NCI-H146 treated with DMSO at 0.1 percent for 48 hours (cell line): ENCODE results near the gene FAM120A.

Source experiments
- DNase-seq: peaks from one replicate; lab custom pipeline; 2025; ENCODE audit not compliant: unreplicated experiment; lab: John Stamatoyannopoulos, UW

The FAM120A gene

DNA sequence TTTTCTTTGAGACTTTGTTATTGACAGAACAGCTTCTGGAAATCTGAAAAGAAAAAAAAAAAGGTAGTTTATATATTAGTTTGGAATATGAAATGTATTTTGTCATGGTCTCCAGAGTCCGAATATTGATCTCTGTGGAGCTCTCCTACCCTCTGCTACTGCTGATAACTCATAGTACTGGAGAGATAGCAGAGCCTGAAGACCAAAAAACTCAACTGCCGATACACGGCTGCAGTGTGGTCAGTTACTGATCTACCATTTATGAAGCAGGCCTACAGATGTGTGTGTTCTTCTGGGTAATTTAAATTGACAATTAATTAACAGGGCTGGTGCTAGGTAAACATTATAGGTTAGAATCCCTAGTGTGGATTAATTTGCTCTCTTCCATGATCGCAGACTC lies 3.8 kb upstream of the FAM120A start:
- DNase-seq, result no peak

GRCh38 chr9:93451849-93452709 lies 594 bp downstream of the FAM120A start:
- DNase-seq, result no peak

DNA sequence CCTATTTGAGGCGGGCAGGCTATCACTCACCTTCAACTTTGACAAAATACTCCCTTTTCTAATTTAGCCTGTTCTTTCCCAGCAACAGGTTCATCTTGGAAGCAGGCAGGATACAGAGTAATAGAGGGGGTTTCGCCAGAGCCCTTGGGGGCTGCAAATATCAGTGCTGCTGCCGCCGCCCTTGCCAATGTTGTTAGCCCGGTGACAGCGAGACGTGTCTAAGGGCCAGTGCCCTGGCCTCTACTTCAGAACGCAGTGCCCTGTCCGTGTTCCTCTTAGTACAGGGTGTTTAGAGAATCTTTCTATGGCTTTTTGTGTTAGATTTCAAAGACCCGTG lies 1.2 kb downstream of the FAM120A start:
- DNase-seq, result no peak

GRCh38 chr9:93453047-93453914 lies 1.8 kb downstream of the FAM120A start, which contains the start of gene FAM120AOS:
FAM120AOS (minus strand) TSS chr9:93453581; CDS start chr9:93452709, 872 bp downstream.
- peak; percentile 83 for DNase-seq

- no peak for DNase-seq
Observed at GRCh38 chr9:93456022-93456421, 4.5 kb downstream of the FAM120A start.

- no peak for DNase-seq
Observed at GRCh38 chr9:93456504-93456903, 5.0 kb downstream of the FAM120A start.

DNA sequence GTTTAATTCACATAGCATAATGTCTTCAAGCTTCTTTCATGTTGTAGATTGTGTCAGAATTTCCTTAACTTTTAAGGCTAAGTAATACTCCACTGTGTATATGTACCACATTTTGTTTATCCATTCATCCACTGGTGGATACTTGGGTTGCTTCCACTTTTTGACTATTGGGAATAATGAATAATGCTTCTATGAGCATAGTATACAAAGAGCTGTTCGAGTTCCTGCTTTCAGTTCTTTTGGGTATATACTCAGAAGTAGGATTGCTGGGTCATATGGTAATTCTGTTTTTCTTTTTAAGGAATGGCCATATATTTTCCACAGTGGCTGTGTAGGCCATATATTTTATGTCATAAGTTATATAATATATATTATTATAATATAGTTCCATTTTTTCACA lies 5.5 kb downstream of the FAM120A start:
- no peak for DNase-seq

- no peak for DNase-seq
Observed at GRCh38 chr9:93458712-93459111, 7.2 kb downstream of the FAM120A start.

GRCh38 chr9:93459432-93459847 lies 8.0 kb downstream of the FAM120A start:
- DNase-seq, result no peak

- no peak for DNase-seq
Observed at GRCh38 chr9:93460689-93461413, 9.4 kb downstream of the FAM120A start.

DNA sequence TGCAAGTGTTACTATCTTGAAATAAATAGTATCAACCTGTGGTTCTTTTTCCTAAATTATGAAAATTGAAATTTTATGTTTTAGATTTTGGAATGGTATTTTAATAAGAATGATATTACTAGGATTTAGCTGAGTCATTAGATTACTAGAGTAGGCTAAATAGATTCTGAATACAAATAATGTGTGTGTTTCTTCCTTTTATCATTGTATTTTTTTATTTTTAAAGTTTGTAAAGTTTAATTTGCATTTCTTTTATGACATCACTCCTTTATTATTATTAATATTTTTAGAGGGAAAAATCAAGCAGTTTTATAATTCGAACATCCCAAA lies 9.9 kb downstream of the FAM120A start:
- DNase-seq, result no peak

- no peak for DNase-seq
Observed at GRCh38 chr9:93461821-93462220, 10.3 kb downstream of the FAM120A start.

DNA sequence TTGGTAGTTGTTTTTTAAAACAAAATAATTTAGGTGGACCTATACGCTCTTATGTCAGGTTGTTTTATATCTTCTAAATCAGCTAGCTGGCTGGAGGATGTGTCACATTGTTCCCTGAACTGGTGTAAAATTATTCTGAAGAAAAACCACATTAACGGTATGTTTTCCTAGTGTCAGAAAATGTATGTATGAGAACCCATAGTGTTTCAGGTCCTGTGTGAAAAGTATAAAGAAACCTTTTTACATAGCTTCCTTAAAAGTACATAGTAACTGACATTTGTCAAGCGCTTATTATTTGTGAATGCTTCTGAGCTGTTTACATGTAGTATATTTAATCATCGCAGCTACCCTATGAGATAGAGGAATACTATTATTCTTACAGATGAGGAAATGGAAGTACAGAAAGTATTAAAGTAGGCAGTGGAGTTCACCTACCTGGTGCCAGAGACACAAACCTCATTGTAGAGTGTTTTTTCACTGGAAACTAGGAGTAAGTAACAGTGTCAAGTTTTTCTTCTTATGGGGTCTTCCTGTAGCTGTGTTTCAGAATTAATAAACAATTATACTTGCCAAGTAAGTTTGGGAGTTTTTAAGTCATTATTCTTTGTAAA lies 12.3 kb downstream of the FAM120A start:
- DNase-seq, result no peak

GRCh38 chr9:93464395-93464794 lies 12.9 kb downstream of the FAM120A start:
- no peak for DNase-seq

DNA sequence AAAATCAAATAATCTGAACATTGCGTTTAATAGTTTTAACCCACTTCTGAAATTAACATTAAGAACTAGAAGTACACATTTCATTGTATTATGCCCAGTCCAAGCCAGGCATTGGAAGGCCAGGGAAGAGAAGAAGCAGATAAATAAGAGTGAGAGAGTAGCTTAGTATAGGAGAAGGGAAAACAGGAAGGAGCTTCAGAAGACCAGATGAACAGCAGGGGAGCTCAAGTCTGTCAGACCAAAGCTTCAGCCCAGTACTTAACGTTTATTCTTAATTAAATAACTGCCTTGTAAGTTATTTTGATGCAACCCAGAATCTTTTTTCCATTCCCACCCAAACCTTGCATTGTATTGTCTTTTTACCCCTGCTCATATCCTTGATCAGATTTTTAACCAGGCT lies 13.4 kb downstream of the FAM120A start:
- no peak for DNase-seq

- no peak for DNase-seq
Observed at GRCh38 chr9:93465855-93466254, 14.4 kb downstream of the FAM120A start.

DNA sequence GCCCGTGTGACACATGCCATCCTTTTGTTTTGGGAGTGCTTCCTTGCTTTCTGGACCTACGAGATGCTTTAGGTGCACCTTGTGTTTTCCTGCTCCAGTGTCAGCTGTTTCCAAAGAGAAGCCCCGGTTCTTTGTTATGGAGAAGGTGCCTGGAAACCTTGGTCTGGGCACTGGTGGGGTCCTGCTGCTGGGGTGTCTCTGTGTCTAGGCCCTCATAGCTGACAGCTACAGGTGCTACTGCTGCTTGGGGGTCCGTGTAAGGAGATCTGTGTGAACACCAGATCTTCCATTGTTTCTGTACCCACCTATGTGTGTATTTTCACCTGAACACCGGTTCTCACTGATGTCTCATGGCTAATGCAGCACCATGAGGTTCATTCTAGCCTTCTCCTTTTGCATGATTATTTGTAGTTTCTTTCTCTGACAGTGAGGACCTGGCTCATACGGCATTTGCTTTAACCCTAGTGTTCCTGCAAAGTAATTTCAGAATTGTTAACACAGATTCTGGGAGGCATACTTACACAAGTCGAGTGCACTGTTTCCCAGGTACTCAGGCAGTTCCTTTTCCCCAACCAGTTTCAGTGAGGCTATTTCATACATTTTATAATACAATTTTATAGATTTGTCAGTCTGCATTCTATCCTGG lies 15.1 kb downstream of the FAM120A start:
- no peak for DNase-seq

- no peak for DNase-seq
Observed at GRCh38 chr9:93467062-93467416, 15.6 kb downstream of the FAM120A start.

DNA sequence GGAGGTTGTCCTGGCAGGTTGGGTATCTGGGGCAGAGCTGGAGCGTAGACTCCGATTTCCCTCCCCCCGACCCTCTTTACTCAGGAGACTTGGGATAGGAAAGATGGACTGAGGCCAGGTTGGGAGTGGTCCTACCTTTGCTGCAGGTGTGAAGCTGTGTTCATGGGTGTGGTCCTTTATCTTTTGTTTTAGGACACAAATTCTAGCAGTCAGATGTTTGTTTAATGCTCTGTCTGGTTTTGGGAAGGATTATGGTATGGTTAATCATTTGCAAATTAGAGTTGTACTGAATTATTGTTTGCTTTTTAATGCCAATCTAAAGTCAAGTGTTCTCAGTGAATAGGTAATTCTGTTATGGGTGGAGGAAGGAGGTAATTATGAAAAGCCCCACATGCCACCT lies 16.0 kb downstream of the FAM120A start:
- peak; percentile 47 for DNase-seq

DNA sequence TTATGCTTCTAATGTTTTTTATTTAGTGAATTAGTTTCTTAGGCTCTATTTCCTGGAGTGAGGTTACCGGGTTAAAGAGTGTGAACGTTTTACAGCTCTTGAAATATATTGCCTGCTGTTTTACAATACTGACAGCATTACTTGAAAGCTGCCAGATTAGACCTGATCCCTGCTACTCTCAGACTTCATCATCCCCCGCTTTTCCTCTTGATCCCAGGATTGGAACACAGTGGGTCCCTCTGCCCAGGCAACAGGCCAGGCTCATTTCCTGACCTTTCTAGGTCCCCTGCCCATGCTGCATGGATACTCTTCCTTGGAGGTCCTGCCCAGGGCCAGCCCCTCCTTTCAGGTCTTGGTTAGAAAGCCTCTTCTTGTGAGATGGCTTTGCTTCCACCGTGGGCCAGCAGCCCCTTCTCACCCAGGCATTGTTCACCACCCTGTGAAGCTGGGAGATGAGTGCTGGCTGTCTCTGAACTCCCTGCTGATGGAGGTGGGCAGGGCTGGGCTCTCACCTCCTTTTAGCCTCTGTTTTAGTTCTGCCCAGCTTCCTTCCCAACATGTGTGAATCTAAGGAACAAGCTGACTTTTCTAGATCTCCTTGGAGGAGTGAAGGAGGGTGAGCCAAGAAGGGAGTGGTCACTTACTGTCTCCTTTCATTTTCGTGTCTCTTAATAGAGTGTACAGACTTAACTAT lies 17.4 kb downstream of the FAM120A start:
- no peak for DNase-seq
